ENCODE results near the gene SIRT1. TPM values are rescaled to one million over a fixed set of nuclear protein-coding genes. Genes with fewer than 3 reads are reported as not detected.
"Not testable (repeated sequence)": the region's sequence is repeated elsewhere in the genome, so short reads cannot be mapped to it uniquely, and the experiment has no call there.

The SIRT1 gene
- total RNA-seq, 1 experiment from 2014 or later: 22.8 TPM

- TF ChIP-seq REST (IDR thresholded peaks at IDR 0.05; ENCODE audit: low read depth): no peak
Observed at GRCh38 chr10:67884313-67884841, at the start of gene SIRT1 (continued).

- H3K27ac ChIP-seq (ENCODE audit: low read depth, low read length); H3K4me1 ChIP-seq (ENCODE audit: control insufficient read depth in 1 of 2, insufficient read depth in 2 of 2, low read length in 2 of 2); H3K4me2 ChIP-seq (ENCODE audit: low read length); CTCF ChIA-PET; BruUV-seq (replicated peaks); H3K27me3 ChIP-seq (ENCODE audit: insufficient read depth, low read length); DNase-seq (ENCODE audit: low read depth, low spot score); H3K9me3 ChIP-seq (ENCODE audit: control insufficient read depth in 1 of 2, insufficient read depth in 1 of 2, low read depth in 1 of 2, low read length in 2 of 2); intact Hi-C loops (cut with micrococcal nuclease); ATAC-seq; H4K20me1 ChIP-seq (ENCODE audit: insufficient read depth); H3K4me3 ChIP-seq (replicated peaks in 1 of 2; ENCODE audit: low read depth in 1 of 2, low read length in 2 of 2); H3K9ac ChIP-seq (ENCODE audit: low read length); RAD21 ChIA-PET (ENCODE audit: low non-redundant PET in 1 of 2, low total read pairs in 2 of 2, uncharacterized antibody in 2 of 2, unreplicated experiment in 2 of 2); POLR2A ChIA-PET; H3K9me2 ChIP-seq (ENCODE audit: insufficient read depth); H3K79me2 ChIP-seq (ENCODE audit: insufficient read depth, low read length); H2AFZ ChIP-seq (ENCODE audit: low read depth, low read length, poor library complexity, severe bottlenecking); H3K36me3 ChIP-seq (ENCODE audit: control insufficient read depth in 1 of 2, insufficient read depth in 2 of 2, low read length in 2 of 2): not testable (repeated sequence)
Observed at GRCh38 chr10:67835541-67836394, 48.7 kb upstream of the SIRT1 start.

Data from HCT116 (cell line).